Endothelial cell of hepatic sinusoid (primary cell): Measurements from ENCODE around the gene GALNT9.
"Not testable (repeated sequence)": the region's sequence is repeated elsewhere in the genome, so short reads cannot be mapped to it uniquely, and the experiment has no call there.

ENCODE experiments used
- in situ Hi-C: cut with HindIII; loops from 2 replicates; pipeline ENCODE4 v1.10.0; 2017; ENCODE audit warnings: low sequenced_read_pairs

GALNT9 gene

DNA sequence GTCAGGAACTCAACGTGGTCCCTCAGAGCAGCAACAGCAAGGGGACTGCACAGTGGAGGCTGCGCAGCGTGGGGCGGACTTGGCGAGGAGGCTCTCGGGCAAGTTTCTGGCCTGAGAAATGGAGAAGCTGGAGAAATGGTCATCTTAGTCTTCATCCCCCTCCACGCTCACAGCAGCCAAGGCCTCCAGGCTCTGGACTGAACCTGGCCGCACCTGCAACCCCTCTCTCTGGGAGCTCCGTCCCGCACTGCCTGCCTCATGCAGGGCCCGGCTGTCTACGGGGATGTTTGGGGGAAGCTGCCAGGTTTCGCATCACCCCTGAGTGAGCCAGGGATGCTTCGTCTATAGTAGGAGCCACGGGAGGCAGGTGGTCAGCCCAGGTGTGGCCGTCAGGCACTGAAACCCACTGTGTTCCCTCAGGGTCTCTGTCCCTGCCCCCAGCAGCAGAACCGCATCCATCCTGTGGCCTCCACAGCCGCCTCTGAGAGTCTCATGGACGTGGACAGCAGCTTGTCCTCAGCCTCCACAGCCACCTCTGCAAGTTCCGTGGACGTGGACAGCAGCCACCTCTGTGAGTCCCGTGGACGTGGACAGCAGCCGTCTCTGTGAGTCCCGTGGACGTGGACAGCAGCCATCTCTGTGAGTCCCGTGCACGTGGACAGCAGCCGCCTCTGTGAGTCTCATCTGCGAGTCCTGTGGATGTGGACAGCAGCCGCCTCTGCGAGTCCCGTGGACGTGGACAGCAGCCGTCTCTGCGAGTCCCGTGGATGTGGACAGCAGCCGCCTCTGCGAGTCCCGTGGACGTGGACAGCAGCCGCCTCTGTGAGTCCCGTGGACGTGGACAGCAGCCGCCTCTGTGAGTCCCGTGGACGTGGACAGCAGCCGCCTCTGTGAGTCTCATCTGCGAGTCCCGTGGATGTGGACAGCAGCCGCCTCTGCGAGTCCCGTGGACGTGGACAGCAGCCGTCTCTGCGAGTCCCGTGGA, 29.1 kb upstream of the GALNT9 start:
- in situ Hi-C loops: not testable (repeated sequence)

DNA sequence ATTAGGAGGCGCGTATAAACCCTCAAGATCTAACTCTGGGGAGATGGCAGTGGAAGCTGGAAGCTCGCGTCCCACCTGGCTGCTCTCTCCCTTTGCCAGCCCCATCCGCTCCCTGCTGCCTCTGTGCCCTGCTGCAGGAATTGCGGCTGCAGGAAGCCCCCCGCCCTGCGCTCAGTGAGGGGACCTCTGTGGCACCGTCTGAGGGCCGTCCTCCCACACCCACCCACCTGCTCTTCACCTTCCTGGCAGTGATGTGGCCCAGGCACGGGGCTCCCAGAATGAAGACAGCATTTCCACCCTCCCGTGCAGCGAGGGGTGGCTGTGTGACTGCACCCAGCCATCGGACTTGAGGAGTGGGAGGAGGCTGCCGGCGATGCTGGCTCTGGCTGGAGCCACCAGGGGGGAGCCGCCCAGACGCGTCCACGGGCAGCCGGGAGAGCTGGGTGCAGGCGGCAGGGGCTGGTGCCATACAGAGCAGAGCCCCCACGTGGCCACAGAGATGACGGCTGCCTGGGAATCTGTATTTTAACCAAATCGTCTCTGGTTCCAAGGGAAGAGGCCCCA, 28.3 kb upstream of the GALNT9 start:
- in situ Hi-C loops: no loop called here

DNA sequence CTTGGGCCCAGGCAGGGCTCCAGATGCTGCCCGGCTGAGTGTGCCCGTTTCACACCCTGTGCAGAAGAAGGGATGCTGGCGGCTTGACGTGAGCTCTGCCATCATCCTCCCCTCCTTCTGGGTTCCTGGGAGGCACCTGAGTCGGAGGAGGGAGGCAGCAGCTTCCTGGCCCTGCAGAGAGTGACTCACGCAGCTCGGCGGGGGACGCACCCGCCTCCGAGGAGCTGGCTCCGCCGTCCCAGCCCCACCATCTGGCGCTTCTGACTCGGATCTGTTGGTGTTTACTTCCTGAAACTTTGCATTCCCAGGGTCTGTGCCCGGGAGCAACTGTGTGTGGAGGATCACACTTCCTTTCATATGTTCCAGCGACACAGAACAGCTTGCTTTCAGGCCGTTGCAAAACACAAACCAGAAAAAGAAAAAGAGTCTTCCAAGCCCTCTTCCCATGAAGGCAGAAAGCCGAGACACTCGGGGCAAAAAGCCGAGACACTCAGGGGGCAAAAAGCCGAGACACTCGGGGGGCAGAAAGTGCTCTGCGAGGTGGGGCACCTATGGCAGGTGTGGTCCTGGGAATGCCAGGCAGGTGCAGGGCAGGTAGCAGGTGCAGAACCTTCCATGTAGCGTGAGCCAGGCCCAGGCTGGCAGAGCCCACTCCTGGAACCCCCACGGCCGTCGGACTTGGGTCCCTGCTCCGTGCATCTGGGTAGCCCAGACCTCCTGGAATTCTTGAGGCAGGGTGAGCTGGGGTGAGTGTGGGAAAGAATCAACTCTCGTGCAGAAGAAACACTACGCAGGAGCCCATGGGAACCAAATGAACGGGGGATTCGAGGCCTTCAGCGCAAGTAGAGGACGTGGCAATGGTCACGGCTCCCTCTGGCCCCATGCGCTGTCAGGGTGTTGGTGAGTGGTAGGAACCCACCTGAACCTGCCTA, 27.6 kb upstream of the GALNT9 start:
- in situ Hi-C loops: no loop called here

DNA sequence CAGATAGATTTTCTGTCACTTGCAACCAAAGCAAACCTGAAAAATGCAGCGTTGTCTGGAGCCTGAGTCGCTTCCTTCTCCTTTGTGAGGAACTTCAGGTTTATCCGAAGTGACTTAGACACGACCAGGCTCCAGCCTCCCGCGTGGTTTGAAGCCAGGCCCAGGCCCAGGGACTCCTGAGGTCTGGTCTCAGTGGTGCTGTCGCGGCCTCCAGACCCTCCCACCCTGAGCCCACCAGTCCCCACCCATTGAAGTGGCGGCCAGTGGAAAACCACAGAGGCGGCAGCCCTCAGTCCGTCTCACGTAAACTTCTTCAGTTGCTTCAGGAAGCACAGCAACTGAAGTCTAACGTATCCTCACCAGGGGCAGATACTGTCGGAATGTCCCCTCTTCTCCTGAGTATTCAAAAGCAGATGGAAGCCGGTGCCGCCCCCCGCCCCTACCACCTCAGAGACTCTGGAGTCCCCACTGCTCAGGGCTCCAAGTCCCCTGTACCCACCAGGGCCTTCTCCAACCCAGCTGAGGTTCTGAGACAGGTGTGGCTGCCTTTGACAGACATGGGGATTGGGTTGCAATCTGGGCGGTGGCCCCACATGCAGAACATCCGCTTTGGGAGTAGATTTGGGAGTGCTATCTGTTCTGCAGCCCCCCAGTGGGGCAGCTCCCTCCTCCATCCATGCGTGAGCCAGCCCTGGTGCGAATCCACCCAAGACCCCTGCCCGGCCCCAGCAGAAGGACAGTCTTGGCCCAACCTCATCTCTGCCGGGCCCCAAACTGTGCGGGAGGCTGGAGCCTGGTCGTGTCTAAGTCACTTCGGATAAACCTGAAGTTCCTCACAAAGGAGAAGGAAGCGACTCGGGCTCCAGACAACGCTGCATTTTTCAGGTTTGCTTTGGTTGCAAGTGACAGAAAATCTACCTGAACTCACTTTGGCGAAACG, 26.6 kb upstream of the GALNT9 start:
- in situ Hi-C loops: no loop called here

DNA sequence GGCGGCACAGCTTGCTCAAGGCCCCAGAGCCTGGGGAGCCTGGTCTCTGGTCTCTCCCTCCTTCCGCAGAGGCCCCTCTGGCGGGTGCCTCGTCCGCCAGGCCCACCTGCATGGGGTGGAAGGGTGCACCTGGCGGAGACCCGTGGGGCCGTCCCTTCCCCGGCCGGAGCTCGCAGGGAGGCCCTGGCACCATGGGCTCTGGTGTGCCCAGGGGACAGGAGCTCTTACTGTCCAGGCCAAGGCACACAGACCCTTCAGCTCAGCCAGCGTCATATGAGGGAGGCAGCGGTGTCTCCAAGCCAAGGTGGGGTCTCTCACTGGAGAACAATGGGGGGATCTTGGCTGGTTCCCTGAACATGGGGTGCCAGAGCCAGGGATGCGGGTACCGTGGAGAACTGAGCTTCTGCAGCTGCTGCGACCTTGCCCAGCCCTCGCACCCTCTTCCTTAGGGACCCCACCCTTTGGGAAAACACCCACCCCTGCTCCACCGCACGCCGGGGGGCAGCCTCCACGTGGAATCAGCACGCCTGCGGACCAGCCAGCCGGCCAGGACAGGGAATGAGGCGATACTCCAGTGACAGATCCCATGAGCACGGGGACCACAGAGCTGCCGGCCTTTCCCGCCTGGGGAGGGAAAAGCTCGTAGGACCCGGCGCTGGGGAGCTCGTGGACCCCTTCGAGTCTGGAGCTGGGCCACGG, 25.7 kb upstream of the GALNT9 start:
- in situ Hi-C loops: no loop called here

DNA sequence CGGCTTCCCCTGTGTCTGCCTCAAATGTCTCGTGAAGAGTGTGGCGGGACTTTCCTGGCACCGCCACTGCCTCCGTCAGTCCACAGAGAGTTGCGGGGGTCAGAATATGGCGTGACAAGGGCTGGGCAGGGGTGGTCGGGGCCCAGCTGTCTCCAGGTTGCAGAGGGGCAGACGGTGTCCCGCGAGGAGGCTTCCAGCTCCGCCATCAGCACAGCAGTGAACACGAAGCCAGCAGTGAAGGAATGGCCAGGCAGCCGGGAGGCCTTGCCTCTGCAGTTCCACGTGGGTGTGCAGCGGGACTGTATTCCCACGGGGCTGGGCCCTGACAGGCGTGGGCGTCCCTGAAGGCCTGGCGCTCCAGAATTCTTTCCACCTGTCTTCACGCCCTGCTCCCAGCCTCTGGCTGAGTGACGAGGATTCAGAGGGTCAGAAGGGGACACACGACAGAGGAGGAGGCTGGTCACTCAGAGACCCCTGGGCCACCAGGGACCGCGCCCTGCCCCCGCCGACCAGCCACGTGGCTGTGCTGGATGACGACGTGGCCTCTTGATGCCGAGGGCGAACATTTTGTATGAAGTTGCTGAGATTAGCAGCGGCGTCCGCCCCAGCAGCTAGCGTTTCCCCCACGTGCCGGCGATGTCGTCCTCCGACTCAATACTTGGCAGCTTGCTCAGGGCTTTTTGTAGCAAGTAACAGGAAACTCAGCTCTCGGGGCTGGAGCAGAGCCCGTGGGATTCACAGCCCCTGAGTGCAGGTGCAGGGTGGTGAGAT, 25.0 kb upstream of the GALNT9 start:
- in situ Hi-C loops: no loop called here

DNA sequence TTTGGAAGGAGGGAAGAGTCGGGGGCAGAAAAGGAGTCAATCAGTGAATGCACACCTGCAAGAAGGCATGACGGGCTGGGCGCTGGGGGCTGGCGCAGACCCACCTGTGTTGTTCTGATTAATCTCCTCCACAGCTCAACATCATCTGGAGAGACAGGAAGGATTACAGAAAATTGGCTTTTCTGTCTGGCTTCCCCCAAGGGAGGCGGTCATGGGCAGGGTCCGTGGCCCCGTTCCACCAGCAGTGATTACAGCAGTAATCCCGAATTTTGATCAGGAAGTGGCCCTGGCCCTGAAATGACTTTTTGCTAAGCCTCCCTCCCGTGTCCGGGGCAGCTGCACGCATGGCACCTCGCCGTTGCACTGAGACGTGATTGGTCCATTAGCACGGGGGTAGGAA, 24.4 kb upstream of the GALNT9 start:
- in situ Hi-C loops: no loop called here

DNA sequence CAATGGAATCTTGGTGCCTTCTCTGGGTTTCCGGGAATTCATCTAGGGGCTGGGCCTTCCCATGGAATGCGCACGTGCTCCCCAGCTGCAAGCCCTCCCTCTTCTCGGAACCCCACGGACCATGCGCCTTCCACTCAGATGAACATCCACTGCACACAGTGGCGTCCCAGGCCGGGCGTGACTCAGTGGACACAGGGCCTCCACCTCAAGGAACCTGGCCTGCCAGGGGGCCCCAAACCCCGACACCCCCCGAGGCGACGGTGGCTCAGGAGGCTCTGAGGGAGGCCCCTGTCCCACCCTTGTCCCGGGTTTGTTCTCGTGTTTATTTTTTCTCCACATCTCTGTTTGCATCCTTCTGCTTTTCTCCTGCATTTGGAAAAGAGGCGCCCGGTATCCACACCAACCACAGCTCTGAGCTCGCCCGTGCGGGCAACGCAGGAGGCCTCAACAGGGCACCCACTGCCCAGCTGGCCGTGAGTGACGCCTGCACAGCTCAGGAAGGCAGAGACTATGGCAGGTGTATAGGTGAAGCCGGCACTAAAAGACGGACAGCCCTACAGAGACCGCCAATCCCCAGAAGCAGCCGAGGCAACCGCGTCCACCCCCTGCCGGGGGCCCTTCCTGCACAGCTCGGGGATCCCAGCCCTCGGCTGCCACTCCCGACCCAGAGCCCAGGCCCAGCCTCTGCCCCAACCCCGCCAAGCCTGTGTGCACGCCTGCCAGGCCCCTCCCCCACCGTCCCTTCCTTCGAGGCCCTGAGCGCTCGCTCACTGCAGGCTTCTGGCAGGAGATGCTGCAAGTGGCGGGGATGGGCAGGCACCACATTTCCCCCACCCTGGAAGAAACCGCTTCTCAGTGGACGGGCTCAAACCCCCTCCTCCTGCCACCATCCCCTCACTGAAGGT, 23.8 kb upstream of the GALNT9 start:
- in situ Hi-C loops: no loop called here

DNA sequence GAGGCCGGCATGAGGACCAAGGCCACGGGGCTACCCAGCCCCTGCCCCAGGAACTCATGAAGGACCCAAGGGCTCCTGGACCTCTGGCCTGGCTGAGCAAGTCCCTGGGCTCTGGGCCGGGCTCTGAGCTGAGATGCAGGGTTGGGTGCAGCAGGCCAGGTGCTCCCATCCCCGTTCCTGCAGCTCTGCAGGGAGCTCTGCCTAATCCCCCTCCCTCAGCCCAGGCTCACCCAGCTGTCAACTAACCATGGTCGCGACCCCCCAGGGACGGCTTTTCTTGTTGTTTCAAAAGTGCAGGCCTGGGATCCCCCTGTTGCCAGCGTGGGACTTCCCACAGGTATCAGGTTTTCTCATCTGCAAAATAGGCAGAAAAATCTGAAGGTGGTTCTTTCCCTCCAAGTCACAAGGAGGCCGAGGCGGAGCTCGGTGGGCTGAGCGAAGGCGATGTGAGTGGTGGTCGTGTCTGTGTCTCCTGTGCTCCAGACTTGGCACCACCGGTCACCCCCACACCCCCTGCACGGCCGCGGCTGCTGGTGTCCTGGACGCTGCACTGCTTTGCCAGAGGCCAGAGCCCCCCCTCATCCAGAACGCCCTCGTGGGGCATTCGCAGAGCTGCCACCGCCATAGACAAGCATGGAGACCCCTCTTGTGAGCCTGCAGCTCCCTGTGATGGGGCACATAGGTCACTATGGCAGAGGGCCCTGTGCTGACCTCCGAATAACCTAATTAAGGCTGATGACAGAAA, 22.5 kb upstream of the GALNT9 start:
- in situ Hi-C loops: no loop called here

DNA sequence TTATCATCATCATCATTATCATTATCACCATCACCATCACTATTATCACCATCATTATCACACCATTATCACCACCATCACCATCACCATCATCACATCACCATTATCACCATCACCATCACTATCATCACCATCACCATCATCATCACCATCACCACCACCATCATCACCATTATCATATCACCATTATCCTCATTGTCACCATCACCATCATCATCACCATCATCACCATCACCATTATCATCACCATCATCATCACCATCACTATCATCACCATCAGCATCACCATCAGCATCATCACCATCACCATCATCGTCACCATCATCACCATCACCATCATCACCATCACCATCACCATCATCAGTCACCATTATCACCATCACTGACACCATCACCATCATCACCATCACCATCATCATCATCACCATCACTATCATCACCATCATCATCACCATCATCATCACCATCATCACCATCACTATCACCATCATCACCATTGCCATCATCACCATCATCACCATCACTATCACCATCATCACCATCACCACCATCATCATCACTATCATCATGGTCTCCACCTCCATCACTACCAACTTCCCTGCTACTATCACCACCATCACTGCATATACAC, 20.2 kb upstream of the GALNT9 start:
- in situ Hi-C loops: no loop called here

DNA sequence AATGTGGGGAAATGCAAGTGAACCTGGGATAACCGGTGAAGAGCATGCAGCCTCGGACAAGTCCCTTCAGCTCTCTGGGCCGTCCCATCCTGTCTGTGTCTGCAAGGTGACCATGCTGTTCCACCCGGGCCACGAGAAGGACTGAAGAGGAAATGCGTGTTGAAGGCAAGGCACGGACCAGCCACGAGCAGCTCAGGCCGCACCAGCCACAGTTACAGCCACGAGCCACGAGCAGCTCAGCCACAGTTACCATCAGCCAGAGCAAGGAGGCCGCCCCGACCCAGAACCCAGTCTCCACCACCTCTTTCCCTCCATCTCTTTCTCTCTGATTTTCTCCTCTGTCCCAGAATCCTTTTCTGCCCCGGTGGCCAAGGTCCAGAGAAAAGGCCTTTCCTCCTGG, 18.8 kb upstream of the GALNT9 start:
- in situ Hi-C loops: no loop called here

DNA sequence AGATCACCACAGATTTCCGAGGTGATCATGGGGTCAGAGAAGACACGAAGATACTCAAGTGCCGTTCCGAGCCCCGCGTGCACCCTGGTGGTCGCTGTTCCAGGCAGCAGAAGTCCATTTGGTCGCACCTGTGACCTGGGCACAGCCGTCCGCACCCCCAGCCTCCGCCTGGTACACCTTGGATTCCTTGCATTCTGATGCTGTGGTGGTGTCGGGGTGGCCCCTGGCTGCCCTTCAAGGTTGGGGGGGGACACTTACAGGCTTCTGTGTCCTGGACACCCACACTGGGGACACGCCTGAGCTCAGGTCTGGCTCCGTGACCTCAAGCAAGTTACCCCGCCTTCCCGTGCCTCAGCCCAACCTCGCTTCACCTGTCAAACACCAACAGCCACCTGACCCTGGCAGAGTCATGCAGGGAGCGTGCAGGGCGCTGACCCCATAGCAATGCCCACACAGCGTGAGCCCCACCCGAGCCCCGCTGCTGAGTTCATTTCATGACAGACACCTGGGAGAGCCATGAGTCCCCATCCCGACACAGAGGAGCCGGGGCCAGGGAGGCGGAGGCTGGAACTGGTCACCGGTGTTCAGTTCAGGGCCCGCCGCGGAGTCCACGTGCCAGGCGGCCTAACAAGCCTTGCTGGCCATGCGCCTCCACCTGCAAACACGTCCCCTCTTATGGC, 17.9 kb upstream of the GALNT9 start:
- in situ Hi-C loops: no loop called here

DNA sequence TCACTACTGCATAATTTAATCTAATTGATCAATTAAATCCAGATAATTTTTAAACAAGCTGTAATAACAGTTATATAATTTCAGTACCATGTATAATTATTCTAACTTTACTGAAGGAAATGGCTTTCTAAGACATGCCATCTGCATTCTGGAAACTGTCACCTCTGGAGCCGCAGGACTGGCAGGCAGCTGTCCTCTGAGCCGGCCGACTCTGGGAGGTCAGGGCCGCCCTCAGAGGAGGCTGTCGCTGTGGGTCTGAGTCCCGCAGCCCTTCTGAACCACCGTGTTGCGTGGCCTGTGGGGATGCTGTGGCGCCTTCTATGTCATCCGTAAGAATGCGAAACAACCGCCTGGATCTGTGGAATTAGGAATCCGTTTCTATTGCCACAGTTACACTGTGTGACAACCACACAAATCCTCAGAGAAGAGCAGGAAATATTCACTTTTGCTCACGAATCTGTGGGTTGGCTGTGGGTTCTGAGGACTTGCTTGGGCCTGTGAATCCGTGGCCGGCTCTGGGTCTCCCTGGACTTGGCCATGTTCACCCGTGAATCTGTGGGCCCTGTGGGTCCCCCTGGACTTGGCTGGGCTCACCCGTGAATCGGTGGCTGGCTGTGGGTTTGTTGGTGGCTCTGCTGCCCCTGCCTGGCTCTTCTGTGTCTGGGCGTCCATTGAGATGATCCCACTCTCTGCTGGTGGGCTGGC, 17.2 kb upstream of the GALNT9 start:
- in situ Hi-C loops: no loop called here

DNA sequence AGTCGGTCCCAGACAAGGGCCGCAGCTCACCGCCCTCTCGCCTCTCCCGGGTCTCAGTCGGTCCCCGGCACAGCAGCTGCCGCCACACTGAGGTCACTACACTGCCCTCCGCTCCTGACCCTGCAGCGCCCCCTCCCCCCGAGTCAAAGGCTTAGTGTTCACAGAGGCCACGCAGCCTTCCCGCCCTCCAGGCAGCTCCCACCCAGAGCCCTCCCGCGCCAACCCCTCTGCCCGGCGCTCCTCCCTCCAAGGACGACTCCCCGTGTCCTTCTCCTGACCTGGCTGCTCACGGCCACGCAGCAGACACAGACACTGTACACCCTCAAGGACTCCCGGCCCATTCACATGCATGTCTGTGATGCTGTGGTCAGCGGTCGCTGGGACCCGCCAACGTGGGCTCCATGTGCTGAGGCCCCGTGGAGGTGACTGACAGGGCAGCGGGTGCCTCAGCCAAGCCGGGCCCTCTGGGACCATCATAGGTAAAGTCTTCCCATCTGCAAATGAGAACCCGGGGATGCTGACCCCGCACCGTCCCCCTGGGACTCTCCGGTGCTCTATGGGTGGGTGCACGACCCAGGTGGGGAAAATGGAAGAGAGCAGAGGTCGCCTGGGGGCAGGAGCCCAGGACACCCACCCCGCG, 16.3 kb upstream of the GALNT9 start:
- in situ Hi-C loops: no loop called here

DNA sequence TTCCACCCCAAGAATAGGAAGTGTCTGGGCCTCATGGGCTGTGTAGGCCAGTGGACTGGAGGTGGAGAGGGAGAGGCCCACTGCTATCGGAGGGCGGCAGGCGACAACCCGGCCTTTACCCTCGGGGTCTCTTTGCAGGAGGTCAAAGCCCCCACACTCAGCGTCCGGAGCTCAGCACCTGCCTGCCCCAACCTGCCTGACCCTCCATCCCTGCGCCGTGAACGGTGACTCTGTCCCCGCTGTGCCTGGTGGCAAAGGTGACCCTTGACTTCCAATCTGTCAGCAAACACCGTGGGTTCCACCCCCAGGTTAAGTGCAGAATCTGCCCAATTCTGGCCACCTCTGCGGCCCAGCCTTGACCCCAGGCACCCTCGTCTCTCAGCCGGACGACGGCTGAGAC, 15.7 kb upstream of the GALNT9 start:
- in situ Hi-C loops: no loop called here
